Panc1 (cell line): ENCODE measurements around the gene ENO1. TPM values are rescaled to one million over a fixed set of nuclear protein-coding genes. Genes with fewer than 3 reads are reported as not detected.

Experiments used
- microRNA-seq: library from miRNA; unstranded; fragments of <30 nt; microRNA quantifications from one replicate; pipeline ENCODE4 v1.1.0, GENCODE V29; 2020; ENCODE audit not compliant: unreplicated experiment
- total RNA-seq: library from RNA; stranded (reverse); gene quantifications from one replicate; pipeline ENCODE4 v1.2.1, GENCODE V29; 2021; ENCODE audit not compliant: unreplicated experiment

The ENO1 gene
- total RNA-seq, 1 experiment from 2014 or later: 2,480 TPM

Small RNAs within 50 kb of the gene (microRNA-seq; reads per million reads assigned to microRNA genes)
- not detected for gene MIR6728

Other genes with a start within 250 kb of the ENO1 start
- gene RERE, start 61.0 kb downstream of the ENO1 start, total RNA-seq: 217 TPM
- not detected for gene CA6, start 67.2 kb upstream of the ENO1 start, total RNA-seq
- gene SLC2A7, start 147.7 kb upstream of the ENO1 start, total RNA-seq: not detected
- gene SLC2A5, start 190.9 kb upstream of the ENO1 start, total RNA-seq: 0.26 TPM